Spleen (tissue), 7 donors: Measurements from ENCODE around the gene BLNK.

Experiments used
- CTCF ChIP-seq, 11 experiments: fragments of 200-600 bp in 7 of 11; fragments of 450-650 bp in 4 of 11; sonication (generic) in 4 of 11; IDR thresholded peaks in 8 of 11; conservative IDR thresholded peaks in 3 of 11; 1 replicate in 7 of 11; 2 replicates in 4 of 11; pipeline versions ENCODE4 v1.4.0 to v1.8.0; 2016 to 2021; ENCODE audit warnings: antibody characterized with exemption in 11 of 11, inconsistent platforms in 4 of 11, mild to moderate bottlenecking in 1 of 11
- POLR2AphosphoS5 ChIP-seq, 3 donors: sonication (generic); formaldehyde crosslinking; IDR thresholded peaks; one replicate each; pipeline ENCODE4 v1.5.1; 2017; ENCODE audit warnings: antibody characterized with exemption in 3 of 3
- donor health status: DM: no; HTN: no; CAD: no; lungs with moderate emphysema.
- donor health status: DM: no; HTN: no; CAD: no.
- donor health status: DM: no; HTN: no; CAD: no.

DNA sequence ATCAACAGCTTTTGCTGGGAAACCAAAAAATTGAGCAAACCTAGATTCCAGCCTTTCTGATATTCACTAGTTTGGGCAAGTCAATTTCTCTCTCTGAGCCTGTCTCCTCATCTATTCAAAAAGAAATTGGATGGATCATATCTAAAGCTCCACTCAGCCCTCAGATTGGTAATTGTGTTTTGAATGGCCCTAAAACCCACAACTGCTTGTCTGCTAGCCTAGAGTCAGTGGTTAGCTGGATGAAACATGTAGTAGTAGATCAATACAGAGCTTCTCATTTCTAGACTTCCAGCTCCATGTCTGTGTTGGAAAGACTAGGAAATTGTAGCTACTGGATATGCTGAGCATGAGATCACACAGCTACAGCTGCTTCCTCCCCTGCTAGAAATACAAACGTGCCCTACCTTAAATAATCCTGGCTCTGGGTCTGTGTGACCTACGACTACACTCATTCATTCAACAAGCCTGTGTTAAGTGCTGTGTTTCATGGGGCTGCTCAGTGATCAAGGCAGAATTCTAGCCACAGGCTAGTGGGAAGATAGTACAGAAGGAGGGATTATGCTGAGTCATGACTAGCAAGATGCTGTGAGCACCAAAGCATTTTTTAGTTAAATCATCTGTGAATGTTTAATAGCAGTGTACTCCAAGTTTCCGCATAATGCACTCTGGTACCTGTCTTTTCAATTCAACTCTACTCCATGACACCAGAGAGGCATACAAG lies 48.5 kb upstream of the BLNK start:
- TF ChIP-seq POLR2AphosphoS5 (IDR thresholded peaks at IDR 0.05) (no peak), CTCF (IDR thresholded peaks at IDR 0.05 in 8 of 11, conservative IDR thresholded peaks at IDR 0.05 in 3 of 11) (no peak)
